GM19035 (cell line): ENCODE measurements around the gene TFDP2.
"Not testable (repeated sequence)": the region's sequence is repeated elsewhere in the genome, so short reads cannot be mapped to it uniquely, and the experiment has no call there.

ENCODE experiments used
- ATAC-seq: cut with Tn5 transposase; IDR thresholded peaks from one replicate; pipeline ENCODE4 v1.9.1; 2021; ENCODE audit not compliant: unreplicated experiment

Gene TFDP2, protein sequence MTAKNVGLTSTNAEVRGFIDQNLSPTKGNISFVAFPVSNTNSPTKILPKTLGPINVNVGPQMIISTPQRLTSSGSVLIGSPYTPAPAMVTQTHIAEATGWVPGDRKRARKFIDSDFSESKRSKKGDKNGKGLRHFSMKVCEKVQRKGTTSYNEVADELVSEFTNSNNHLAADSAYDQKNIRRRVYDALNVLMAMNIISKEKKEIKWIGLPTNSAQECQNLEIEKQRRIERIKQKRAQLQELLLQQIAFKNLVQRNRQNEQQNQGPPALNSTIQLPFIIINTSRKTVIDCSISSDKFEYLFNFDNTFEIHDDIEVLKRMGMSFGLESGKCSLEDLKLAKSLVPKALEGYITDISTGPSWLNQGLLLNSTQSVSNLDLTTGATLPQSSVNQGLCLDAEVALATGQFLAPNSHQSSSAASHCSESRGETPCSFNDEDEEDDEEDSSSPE

DNA sequence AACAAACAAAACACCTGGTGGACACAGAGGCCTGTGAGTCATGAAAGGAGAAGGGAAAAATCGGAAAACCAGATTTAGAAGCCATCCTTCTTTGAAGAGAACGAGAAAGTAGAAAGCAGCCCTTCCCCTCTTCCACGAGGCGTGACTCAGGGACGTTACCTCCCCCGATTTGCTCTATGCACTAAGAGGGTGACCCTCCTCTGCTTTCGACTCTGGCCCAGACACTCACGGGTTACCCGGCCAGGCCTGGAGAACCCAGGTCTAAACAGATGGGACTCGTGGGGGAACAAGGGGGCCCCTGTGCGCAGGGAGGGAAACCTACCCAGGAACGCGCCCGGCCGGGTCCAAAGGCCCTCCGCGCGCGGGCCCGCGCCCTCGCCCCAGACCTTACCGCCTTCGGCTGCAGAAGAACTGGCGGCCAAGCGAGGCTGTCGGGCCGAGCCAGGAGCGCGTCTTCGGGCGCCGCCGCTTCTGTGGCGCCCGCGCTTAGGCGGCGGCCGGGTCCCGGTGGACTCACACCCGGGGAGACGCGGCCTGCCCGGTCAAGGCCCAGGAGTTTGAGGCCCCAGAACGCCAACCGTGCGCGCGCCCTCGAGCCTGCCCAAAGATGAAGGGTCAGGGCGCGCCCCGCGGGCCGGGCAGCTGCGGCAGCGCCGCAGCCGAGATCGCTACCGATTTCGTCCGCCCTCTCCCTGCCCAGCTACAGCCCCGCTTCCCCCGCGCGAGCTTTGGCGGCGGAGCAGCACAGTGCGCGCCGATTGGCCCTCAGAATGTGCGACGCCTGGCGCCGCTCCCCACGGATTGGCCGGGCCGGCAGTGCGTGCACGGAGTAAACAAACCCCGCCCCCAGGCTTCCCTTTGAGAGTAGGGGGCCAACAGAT, at the start of gene TFDP2:
Gene TFDP2, minus strand, starts transcription at position 753 of the 881 bp plus-strand sequence. CDS start 47,795 bp downstream, outside the sequence.
- ATAC-seq, result peak; percentile 100

GRCh38 chr3:142188846-142189245, 39.5 kb upstream of the TFDP2 start:
- no peak for ATAC-seq

DNA sequence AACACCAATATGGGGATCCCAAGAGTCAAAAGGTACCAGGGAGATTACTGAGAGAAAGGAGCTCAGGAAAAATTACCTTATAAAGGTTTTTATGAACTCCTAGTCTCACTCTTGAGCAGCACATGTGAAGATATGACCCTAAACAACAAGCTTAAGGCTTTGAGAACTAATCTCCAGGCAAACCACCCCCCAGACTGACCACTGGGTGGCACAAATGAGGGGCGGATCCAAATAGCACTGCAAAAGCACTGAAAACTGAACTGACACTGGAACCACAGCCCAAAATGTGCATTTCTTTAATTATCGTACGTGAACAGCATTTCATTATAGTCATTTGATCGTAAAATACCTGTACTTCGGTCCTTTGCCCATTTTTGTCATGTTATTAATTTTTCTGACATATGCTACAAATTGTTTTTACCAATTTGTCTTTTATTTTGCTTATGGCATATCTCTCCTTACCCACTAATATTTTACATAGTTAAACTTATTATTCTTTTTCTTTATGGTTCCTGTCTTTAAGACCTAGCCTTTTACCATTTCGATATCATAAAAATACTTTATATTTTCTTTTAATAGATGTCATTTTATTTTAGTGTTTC, 31.5 kb upstream of the TFDP2 start:
- ATAC-seq, result no peak

DNA sequence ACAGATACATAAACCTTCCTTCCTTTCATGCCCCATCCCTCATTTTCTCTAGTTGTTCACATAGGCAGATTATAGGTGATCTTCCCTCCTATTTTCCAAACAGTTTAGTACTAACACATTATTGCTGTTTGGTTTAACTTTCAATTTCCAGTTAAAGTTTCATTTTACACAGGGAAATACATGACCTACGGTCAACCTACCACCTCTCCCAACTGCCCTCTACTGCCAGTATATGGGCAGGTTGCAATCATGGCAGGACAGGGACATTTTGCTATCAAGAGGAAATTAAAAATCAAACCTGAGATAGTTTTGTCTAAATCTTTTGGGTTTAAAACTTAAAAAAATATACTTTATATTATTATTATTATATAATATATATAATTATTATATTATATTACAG, 26.1 kb upstream of the TFDP2 start:
- no peak for ATAC-seq

DNA sequence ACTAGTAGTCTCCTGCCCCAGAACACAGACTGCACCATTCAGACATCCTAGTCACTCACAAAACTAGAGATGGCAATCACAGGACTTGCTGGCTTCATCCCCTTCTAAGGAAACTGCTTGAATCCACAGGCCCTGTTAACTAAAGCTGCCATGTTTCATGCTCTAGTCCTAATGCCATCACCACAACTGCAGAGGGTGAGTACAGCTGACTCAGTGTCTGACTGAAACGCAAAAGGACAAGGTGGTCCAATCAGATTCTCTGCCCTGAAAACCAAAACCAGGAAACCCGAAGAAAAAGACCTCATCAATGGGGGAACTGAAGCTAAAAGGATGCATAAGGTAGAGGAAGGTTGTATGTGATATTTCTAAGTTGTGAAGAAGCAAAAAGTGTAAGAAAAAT, 25.2 kb upstream of the TFDP2 start:
- no peak for ATAC-seq

DNA sequence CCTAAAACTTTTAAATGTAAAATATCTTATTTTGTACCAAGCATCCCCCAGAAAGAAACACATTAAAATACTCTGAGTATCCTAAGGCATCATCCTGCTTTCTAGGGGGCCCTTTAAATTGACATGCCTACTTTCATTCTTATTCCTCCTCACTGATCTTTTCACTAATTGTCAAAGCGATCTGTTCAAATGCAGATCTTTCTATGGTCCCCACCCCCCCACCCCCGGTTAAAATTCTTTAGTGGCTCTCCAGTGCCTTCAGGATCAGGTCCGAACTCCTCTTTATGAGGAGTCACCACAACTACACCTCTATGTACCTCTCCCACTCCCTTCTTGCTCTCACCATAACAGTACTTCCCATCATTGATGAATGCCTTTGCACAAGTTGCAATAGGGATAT, 19.2 kb upstream of the TFDP2 start:
- ATAC-seq, result no peak

- no peak for ATAC-seq
These were observed 15.8 kb upstream of the TFDP2 start for GRCh38 chr3:142165194-142165593.

GRCh38 chr3:142159083-142159740, 9.9 kb upstream of the TFDP2 start:
- ATAC-seq, result no peak

DNA sequence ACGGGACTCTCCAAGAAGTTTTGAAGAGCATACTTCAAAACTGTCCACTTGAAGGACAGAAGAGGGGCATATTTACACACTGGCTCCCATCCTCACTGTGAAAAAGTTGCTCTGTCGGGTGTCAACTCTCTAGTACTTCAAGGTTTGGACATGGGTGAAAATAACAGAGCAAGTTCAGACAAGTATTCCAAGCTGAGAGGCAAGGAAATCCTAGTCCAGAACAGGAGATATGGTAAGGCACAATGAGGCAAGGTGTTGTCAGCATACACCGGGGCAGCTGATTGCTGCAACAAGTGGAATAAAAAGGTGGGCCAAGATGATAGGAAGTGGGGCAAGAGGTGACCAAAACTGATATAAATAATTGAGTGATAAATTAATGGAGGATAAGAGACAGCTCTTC, 4.8 kb upstream of the TFDP2 start:
- no peak for ATAC-seq

GRCh38 chr3:142152384-142152783, 3.0 kb upstream of the TFDP2 start:
- no peak for ATAC-seq

DNA sequence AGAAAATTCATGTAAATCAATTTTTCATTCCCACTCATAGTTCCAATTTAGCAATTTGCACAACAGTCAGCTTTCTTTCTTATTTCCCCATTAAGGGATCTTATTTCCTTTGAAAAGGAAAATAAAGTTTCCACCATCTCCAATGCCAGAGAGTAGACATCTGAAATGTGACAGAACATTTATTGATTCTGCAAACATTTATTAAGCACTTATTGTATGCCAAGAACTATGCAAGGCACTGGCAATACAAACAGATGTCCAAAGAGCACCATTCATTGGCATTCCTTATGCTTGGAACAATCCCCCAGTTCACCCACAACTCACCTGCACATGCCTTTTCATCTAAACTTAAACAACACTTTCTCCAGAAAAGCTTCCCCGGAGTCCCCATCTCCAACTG, 2.5 kb upstream of the TFDP2 start:
- ATAC-seq, result no peak

- ATAC-seq, result no peak
These were observed 1.9 kb upstream of the TFDP2 start for GRCh38 chr3:142151240-142151639.

DNA sequence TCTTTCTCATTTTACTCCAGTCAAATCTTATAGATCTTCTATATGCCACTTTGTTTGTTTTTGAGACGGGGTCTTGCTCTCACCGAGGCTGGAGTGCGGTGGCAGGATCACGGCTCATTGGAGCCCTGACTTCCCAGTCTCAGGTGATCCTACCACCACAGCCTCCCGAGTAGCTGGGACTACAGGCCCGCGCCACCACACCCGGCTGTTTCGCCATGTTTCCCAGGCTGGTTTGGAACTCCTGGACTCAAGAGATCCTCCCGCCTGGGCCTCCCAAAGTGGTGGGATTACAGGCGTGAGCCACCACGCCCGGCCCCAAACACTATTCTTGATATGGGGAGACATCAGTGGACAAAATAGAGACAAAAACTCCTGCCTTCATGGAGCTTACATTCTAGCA, 927 bp upstream of the TFDP2 start:
- no peak for ATAC-seq

DNA sequence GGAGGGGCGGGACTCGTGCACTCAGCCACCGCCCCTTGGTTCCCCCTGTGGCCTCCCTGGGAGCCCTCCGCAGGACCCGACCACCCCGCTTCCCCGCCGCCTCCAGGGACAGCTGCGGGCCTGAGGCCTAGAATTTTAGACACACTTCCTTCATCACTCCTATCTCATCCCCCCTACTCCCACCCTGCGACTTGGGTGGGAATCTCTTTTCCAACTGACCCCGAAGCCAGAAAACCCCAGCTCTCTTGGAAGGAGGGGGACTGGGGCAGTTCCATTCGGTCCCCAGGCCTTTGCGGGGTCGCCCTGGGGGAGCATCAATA, 289 bp upstream of the TFDP2 start:
- peak; percentile 14 for ATAC-seq

- ATAC-seq, result no peak
These were observed 1.1 kb downstream of the TFDP2 start for GRCh38 chr3:142148044-142148791.

GRCh38 chr3:142144587-142144986, 4.8 kb downstream of the TFDP2 start:
- not testable (repeated sequence) for ATAC-seq

DNA sequence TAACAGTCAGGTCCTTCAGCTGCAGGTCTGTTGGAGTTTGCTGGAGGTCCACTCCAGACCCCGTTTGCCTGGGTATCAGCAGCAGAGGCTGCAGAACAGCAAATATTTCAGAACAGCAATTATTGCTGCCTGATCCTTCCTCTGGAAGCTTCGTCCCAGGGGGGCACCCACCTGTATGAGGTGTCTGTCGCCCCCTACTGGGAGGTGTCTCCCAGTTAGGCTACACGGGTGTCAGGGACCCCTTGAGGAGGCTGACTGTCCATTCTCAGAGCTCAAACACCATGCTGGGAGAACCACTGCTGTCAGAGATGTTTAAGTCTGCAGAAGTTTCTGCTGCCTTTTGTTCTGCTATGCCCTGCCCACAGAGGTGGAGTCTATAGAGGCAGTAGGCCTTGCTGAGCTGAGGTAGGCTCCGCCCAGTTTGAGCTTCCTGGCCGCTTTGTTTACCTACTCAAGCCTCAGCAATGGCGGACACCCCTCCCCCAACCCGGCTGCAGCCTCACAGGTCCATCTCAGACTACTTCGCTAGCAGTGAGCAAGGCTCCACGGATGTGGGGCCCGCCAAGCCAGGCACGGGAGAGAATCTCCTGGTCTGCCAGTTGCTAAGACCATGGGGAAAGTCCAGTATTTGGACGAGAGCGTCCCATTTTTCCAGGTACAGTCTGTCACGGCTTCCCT, 8.6 kb downstream of the TFDP2 start:
- not testable (repeated sequence) for ATAC-seq

GRCh38 chr3:142137089-142137488, 12.3 kb downstream of the TFDP2 start:
- ATAC-seq, result not testable (repeated sequence)

- ATAC-seq, result no peak
These were observed 14.5 kb downstream of the TFDP2 start for GRCh38 chr3:142134799-142135325.
